Trophoblast cell (in vitro differentiated cells and primary cell): ENCODE data around the gene HIKESHI.
A peak's percentile ranks its signal among the peaks of the same experiment; 100 is the strongest.

Experiments
- DNase-seq, 2 donors: peaks; one replicate each; pipeline ENCODE4 v3.0.0-alpha.2; 2016
- H2AFZ ChIP-seq: 2 replicates; pipeline ENCODE4 v1.6.1; 2013; ENCODE audit warnings: low read length, moderate library complexity, mild to moderate bottlenecking; ENCODE audit not compliant: insufficient read depth, poor library complexity
- H2AK5ac ChIP-seq: 2 replicates; pipeline ENCODE4 v1.6.1; 2013; ENCODE audit warnings: mild to moderate bottlenecking, low read length
- H2BK120ac ChIP-seq: 2 replicates; pipeline ENCODE4 v1.6.1; 2013; ENCODE audit warnings: low read length, mild to moderate bottlenecking, moderate library complexity; ENCODE audit not compliant: insufficient read depth, poor library complexity
- H2BK12ac ChIP-seq: 2 replicates; pipeline ENCODE4 v1.6.1; 2013; ENCODE audit warnings: mild to moderate bottlenecking, low read length, moderate library complexity
- H2BK5ac ChIP-seq: 2 replicates; pipeline ENCODE4 v1.6.1; 2013; ENCODE audit warnings: low read length, low read depth, moderate library complexity, mild to moderate bottlenecking; ENCODE audit not compliant: poor library complexity
- H3K14ac ChIP-seq: 2 replicates; pipeline ENCODE4 v1.6.1; 2013; ENCODE audit warnings: mild to moderate bottlenecking, low read length
- H3K18ac ChIP-seq: 2 replicates; pipeline ENCODE4 v1.6.1; 2013; ENCODE audit warnings: mild to moderate bottlenecking, low read length
- H3K23ac ChIP-seq: 2 replicates; pipeline ENCODE4 v1.6.1; 2013; ENCODE audit warnings: low read length
- H3K27ac ChIP-seq: 2 replicates; pipeline ENCODE4 v1.5.1; 2013; ENCODE audit warnings: low read depth, mild to moderate bottlenecking, inconsistent platforms, low read length, moderate library complexity
- H3K27me3 ChIP-seq: 2 replicates; pipeline ENCODE4 v1.6.1; 2013; ENCODE audit warnings: inconsistent platforms, mild to moderate bottlenecking, low read length, moderate library complexity; ENCODE audit not compliant: insufficient read depth
- H3K36me3 ChIP-seq, 2 experiments: 1 replicate in 1 of 2; 2 replicates in 1 of 2; pipeline ENCODE4 v1.6.1; 2013; ENCODE audit warnings: low read length in 2 of 2, mild to moderate bottlenecking in 2 of 2, moderate library complexity in 1 of 2; ENCODE audit not compliant: insufficient read depth in 2 of 2, control insufficient read depth in 1 of 2
- H3K4ac ChIP-seq: 2 replicates; pipeline ENCODE4 v1.6.1; 2013; ENCODE audit warnings: low read depth, mild to moderate bottlenecking, low read length, moderate library complexity
- H3K4me1 ChIP-seq, 2 experiments: 1 replicate in 1 of 2; 2 replicates in 1 of 2; pipeline ENCODE4 v1.6.1; 2013; ENCODE audit warnings: low read length in 2 of 2, mild to moderate bottlenecking in 2 of 2, moderate library complexity in 1 of 2; ENCODE audit not compliant: insufficient read depth in 2 of 2, control insufficient read depth in 1 of 2
- H3K4me2 ChIP-seq: 2 replicates; pipeline ENCODE4 v1.6.1; 2013; ENCODE audit warnings: inconsistent platforms, mild to moderate bottlenecking, low read length, moderate library complexity
- H3K4me3 ChIP-seq: 2 replicates; pipeline ENCODE4 v1.5.1; 2013; ENCODE audit warnings: mild to moderate bottlenecking, low read depth, low read length, inconsistent platforms
- H3K79me1 ChIP-seq: one replicate; pipeline ENCODE4 v1.6.1; 2013; ENCODE audit warnings: low read length
- H3K79me2 ChIP-seq: 2 replicates; pipeline ENCODE4 v1.6.1; 2013; ENCODE audit warnings: low read length, mild to moderate bottlenecking; ENCODE audit not compliant: control insufficient read depth, insufficient read depth, poor library complexity
- H3K9ac ChIP-seq: 2 replicates; pipeline ENCODE4 v1.6.1; 2013; ENCODE audit warnings: mild to moderate bottlenecking, low read length
- H3K9me3 ChIP-seq: 2 replicates; pipeline ENCODE4 v1.6.1; 2013; ENCODE audit warnings: low read depth, mild to moderate bottlenecking, control low read depth, inconsistent platforms, low read length; ENCODE audit not compliant: insufficient read depth
- H4K12ac ChIP-seq: 2 replicates; pipeline ENCODE4 v1.6.1; 2013; ENCODE audit warnings: low read depth, mild to moderate bottlenecking, low read length, moderate library complexity
- H4K8ac ChIP-seq: 2 replicates; pipeline ENCODE4 v1.6.1; 2013; ENCODE audit warnings: low read depth, mild to moderate bottlenecking, low read length, moderate library complexity
- H4K91ac ChIP-seq: one replicate; pipeline ENCODE4 v1.6.1; 2013; ENCODE audit warnings: low read depth, mild to moderate bottlenecking, low read length, moderate library complexity
- WGBS: extraction: QIAGEN DNeasy Blood & Tissue Kit; methylation state at CpG from one replicate; pipeline ENCODE4 v1.1.7; 2013; ENCODE audit warnings: missing lambda C conversion rate; ENCODE audit not compliant: insufficient read length, insufficient coverage; ENCODE audit errors: extremely low coverage; 5-methylcytosine and 5-hydroxymethylcytosine counted together

HIKESHI gene

DNA sequence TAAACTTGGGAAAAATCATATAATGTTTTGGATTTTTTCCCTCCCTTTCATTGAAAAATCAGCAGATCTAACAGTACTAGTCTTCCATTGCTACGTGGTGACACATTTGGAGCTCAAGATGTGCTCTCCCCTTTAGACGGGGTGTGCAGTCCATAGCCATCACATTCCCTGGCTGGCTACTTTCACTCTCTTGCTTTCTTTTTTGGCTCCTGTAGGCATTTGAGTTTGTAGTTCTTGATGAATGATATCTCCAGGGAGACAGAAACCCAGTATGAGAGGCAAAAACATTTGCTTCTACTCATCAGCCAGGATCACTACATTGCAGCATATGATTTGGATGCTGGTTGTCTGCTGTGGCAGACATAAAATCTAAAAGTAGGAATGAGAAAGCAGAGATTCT lies 84.7 kb downstream of the HIKESHI start:
- no peaks in the 10 kb centered on the region for H3K79me2 ChIP-seq
- H3K14ac ChIP-seq, result no peak overlapping the region
- no peak for DNase-seq
- no peaks in the 10 kb centered on the region for H3K79me1 ChIP-seq
- H2BK12ac ChIP-seq, result no peak overlapping the region
- H3K36me3 ChIP-seq, result no peaks in the 10 kb centered on the region
- no peak overlapping the region for H3K27ac ChIP-seq
- H2BK120ac ChIP-seq, result no peak overlapping the region
- no peaks in the 10 kb centered on the region for H3K4me1 ChIP-seq
- no peaks in the 10 kb centered on the region for H3K27me3 ChIP-seq
- H2AFZ ChIP-seq, result no peak overlapping the region
- H4K12ac ChIP-seq, result no peak overlapping the region
- H3K4me3 ChIP-seq, result no peak overlapping the region
- WGBS, result no CpG with 5 or more reads among the region's 2 CpGs
- H3K9ac ChIP-seq, result no peak overlapping the region
- H4K91ac ChIP-seq, result no peak overlapping the region
- H3K23ac ChIP-seq, result no peak overlapping the region
- no peak overlapping the region for H4K8ac ChIP-seq
- no peaks in the 10 kb centered on the region for H3K9me3 ChIP-seq
- H3K18ac ChIP-seq, result no peak overlapping the region
- H3K4me2 ChIP-seq, result no peak overlapping the region
- H2BK5ac ChIP-seq, result no peak overlapping the region
- no peak overlapping the region for H2AK5ac ChIP-seq
- no peak overlapping the region for H3K4ac ChIP-seq

DNA sequence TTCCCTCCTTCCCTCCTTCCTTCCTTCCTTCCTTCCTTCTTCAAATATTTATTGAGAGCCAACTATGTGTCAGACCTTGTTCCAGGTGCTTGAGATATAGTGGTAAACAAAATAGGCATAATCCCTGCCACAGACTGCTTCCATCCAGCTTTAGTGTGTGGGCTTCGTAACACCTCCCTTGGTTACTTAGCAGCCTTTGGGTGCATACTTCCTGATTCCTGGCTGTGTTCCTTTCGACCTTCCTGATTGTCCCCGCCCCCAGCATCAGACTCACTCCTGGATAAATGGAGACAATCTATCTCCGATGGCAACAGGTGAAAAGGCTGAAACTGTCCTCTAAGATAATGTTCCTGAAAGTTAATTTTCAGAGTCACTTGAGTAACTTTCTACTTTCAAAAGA lies 86.2 kb downstream of the HIKESHI start:
- H3K36me3 ChIP-seq, result no peaks in the 10 kb centered on the region
- H3K18ac ChIP-seq, result no peak overlapping the region
- H3K79me2 ChIP-seq, result no peaks in the 10 kb centered on the region
- no peak overlapping the region for H3K4me2 ChIP-seq
- H2BK120ac ChIP-seq, result no peak overlapping the region
- no peak overlapping the region for H4K91ac ChIP-seq
- H3K4ac ChIP-seq, result no peak overlapping the region
- H3K4me3 ChIP-seq, result no peak overlapping the region
- H2BK12ac ChIP-seq, result no peak overlapping the region
- no peak overlapping the region for H4K12ac ChIP-seq
- H3K14ac ChIP-seq, result no peak overlapping the region
- no peak overlapping the region for H4K8ac ChIP-seq
- no peak overlapping the region for H2AFZ ChIP-seq
- H3K23ac ChIP-seq, result no peak overlapping the region
- H3K4me1 ChIP-seq, result no peaks in the 10 kb centered on the region
- H2AK5ac ChIP-seq, result no peak overlapping the region
- H3K27ac ChIP-seq, result no peak overlapping the region
- WGBS, result no CpG with 5 or more reads among the region's 4 CpGs
- no peaks in the 10 kb centered on the region for H3K79me1 ChIP-seq
- no peak overlapping the region for H2BK5ac ChIP-seq
- no peaks in the 10 kb centered on the region for H3K27me3 ChIP-seq
- no peak overlapping the region for H3K9ac ChIP-seq
- H3K9me3 ChIP-seq, result no peaks in the 10 kb centered on the region
- DNase-seq, result peak in 1 of 2 donors; percentile 16

DNA sequence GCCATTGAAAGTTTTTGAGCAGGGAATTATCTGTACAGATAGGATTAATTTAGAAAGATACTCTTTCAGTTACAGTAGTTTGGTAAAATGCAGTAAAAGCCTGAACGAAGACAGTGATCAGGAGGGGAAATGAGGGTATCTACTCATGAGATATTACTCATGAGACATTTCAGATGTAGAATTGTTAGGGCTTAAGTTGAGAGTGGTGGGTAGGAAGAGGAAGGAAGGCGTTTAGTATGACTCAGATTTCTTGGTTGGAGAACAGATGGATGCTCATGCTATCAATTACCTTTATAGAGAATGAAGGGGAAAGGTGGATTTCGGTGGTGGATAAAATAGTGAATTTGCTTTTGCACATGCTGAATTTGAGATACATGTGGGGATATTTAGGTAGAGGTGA lies 88.4 kb downstream of the HIKESHI start:
- H4K8ac ChIP-seq, result no peak overlapping the region
- no peak overlapping the region for H3K14ac ChIP-seq
- no peaks in the 10 kb centered on the region for H3K4me1 ChIP-seq
- no peak overlapping the region for H3K4me2 ChIP-seq
- no peak overlapping the region for H3K23ac ChIP-seq
- no peaks in the 10 kb centered on the region for H3K9me3 ChIP-seq
- H4K91ac ChIP-seq, result no peak overlapping the region
- H3K79me2 ChIP-seq, result no peaks in the 10 kb centered on the region
- DNase-seq, result no peak
- H2AK5ac ChIP-seq, result no peak overlapping the region
- H2BK5ac ChIP-seq, result no peak overlapping the region
- H3K79me1 ChIP-seq, result no peaks in the 10 kb centered on the region
- H4K12ac ChIP-seq, result no peak overlapping the region
- no peak overlapping the region for H3K27ac ChIP-seq
- no peak overlapping the region for H3K18ac ChIP-seq
- no peak overlapping the region for H3K4me3 ChIP-seq
- H2BK12ac ChIP-seq, result no peak overlapping the region
- H2AFZ ChIP-seq, result no peak overlapping the region
- H2BK120ac ChIP-seq, result no peak overlapping the region
- H3K4ac ChIP-seq, result no peak overlapping the region
- no peaks in the 10 kb centered on the region for H3K27me3 ChIP-seq
- H3K36me3 ChIP-seq, result no peaks in the 10 kb centered on the region
- WGBS, result 100% methylated on average over 1 of the region's 3 CpGs
- H3K9ac ChIP-seq, result no peak overlapping the region

DNA sequence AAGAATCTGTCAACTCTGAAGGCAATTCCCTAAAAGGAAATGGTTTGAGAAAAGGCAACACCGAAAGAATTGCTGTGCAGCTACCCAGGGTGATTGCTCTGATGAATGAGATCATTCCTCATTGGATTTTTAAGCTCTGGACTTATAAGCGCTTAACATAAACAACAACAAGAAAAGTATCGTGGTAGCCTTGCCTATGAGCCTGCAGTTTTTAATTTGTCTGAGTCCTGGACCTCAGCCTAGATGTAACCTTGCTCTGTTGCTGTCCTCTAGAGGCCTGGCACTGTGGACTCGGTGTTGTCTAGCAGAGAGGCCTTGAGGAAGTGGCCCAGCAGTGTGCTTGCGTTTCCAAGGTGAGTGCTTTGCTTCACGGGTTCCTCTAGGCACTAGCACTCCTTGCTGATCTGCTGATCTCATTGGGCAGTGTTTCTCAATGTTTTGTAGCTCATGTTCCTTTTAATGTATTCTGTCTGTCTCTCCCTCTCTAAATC lies 93.1 kb downstream of the HIKESHI start:
- H4K8ac ChIP-seq, result no peak overlapping the region
- H2BK12ac ChIP-seq, result no peak overlapping the region
- no peak overlapping the region for H3K18ac ChIP-seq
- no peak overlapping the region for H2AK5ac ChIP-seq
- H3K27me3 ChIP-seq, result no peaks in the 10 kb centered on the region
- no peak overlapping the region for H3K23ac ChIP-seq
- no peak overlapping the region for H4K91ac ChIP-seq
- H3K4me2 ChIP-seq, result no peak overlapping the region
- whole genome bisulfite sequencing, result no CpG with 5 or more reads among the region's 6 CpGs
- H3K4me1 ChIP-seq, result no peaks in the 10 kb centered on the region
- DNase-seq, result peak in 1 of 2 donors; percentile 30
- H3K79me2 ChIP-seq, result no peaks in the 10 kb centered on the region
- H3K79me1 ChIP-seq, result no peaks in the 10 kb centered on the region
- H2AFZ ChIP-seq, result no peak overlapping the region
- H2BK5ac ChIP-seq, result no peak overlapping the region
- H3K14ac ChIP-seq, result no peak overlapping the region
- no peak overlapping the region for H4K12ac ChIP-seq
- H3K4me3 ChIP-seq, result no peak overlapping the region
- H3K9ac ChIP-seq, result no peak overlapping the region
- H3K27ac ChIP-seq, result no peak overlapping the region
- H3K4ac ChIP-seq, result no peak overlapping the region
- no peaks in the 10 kb centered on the region for H3K36me3 ChIP-seq
- no peaks in the 10 kb centered on the region for H3K9me3 ChIP-seq
- no peak overlapping the region for H2BK120ac ChIP-seq
